ENCODE results near the gene AKR1B15. TPM values are rescaled to one million over a fixed set of nuclear protein-coding genes. Genes with fewer than 3 reads are reported as not detected.

The AKR1B15 gene
- polyA plus RNA-seq, 2 of the 4 experiments (the other 2 are of a cell fraction), result 17.9 to 24.7 TPM

GRCh38 chr7:134601459-134601858 lies 52.5 kb downstream of the AKR1B15 start:
- H3K4me1 ChIP-seq, result peaks cover 44% of the 10 kb centered on the region
- CTCF ChIA-PET, result interaction anchor here (9.9 to 13.8 kb wide), 2 partner anchors 84 to 170 kb away, joined by 124 to 453 read pairs; no protein-coding TSS in a partner anchor
- peak; percentile 91 for FAIRE-seq

GRCh38 chr7:134602881-134603451 lies 54.1 kb downstream of the AKR1B15 start:
- CTCF ChIA-PET, result interaction anchor here (0.8 to 13.8 kb wide), 10 partner anchors 11 to 171 kb away, joined by 3 to 453 read pairs (median 5); partner anchors contain the start of genes AKR1B10 and AKR1B15
- Histone ChIP-seq H3K4me1 (peaks cover 47% of the 10 kb centered on the region), H3K27ac (peak overlapping the region; percentile 56 to 82), H3K4me2 (peak overlapping the region; percentile 37), H3K4me3 (no peak overlapping the region), H3K9me3 (peaks cover 14% of the 10 kb centered on the region; the same call in 2 of the 3 replicates)
- POLR2A ChIA-PET, result interaction anchor here (1.0 kb wide), 1 partner anchor 171 kb away, joined by 3 read pairs; no protein-coding TSS in a partner anchor
- TF ChIP-seq CEBPB (IDR thresholded peaks at IDR 0.05), result no peak
- TF ChIP-seq HEYL (CRISPR knock-in tag; IDR thresholded peaks at IDR 0.05), result no peak
- no peak for TF ChIP-seq HOXA7 (CRISPR knock-in tag; IDR thresholded peaks at IDR 0.05)
- no peak for TF ChIP-seq PBX3 (IDR thresholded peaks at IDR 0.05)
- no peak for TF ChIP-seq CHD2 (IDR thresholded peaks at IDR 0.05; ENCODE audit: low read length, partially characterized antibody)
- no peak for TF ChIP-seq NR3C1 (IDR thresholded peaks at IDR 0.05)
- TF ChIP-seq, protein P1, sequence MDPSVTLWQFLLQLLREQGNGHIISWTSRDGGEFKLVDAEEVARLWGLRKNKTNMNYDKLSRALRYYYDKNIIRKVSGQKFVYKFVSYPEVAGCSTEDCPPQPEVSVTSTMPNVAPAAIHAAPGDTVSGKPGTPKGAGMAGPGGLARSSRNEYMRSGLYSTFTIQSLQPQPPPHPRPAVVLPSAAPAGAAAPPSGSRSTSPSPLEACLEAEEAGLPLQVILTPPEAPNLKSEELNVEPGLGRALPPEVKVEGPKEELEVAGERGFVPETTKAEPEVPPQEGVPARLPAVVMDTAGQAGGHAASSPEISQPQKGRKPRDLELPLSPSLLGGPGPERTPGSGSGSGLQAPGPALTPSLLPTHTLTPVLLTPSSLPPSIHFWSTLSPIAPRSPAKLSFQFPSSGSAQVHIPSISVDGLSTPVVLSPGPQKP (IDR thresholded peaks at IDR 0.05; ENCODE audit: low read depth, low read length), result no peak
- no peak for TF ChIP-seq ZFP36 (IDR thresholded peaks at IDR 0.05; ENCODE audit: borderline replicate concordance, partially characterized antibody)
- no peak for TF ChIP-seq RNF2 (IDR thresholded peaks at IDR 0.05; ENCODE audit: borderline replicate concordance, low read depth)
- no peak for TF ChIP-seq MAFK (IDR thresholded peaks at IDR 0.05; ENCODE audit: partially characterized antibody)
- no peak for TF ChIP-seq EHF (CRISPR knock-in tag; IDR thresholded peaks at IDR 0.05)
- no peak for TF ChIP-seq MAZ (IDR thresholded peaks at IDR 0.05; ENCODE audit: borderline replicate concordance, low read depth, low read length)
- TF ChIP-seq CBX2 (IDR thresholded peaks at IDR 0.05; ENCODE audit: borderline replicate concordance, low read depth), result no peak
- no peak for TF ChIP-seq EHMT2 (IDR thresholded peaks at IDR 0.05; ENCODE audit: low read depth)
- TF ChIP-seq RARB (CRISPR knock-in tag; IDR thresholded peaks at IDR 0.05), result no peak
- no peak for TF ChIP-seq FOSB (CRISPR knock-in tag; IDR thresholded peaks at IDR 0.05)
- no peak for TF ChIP-seq TFCP2L1 (CRISPR knock-in tag; IDR thresholded peaks at IDR 0.05)
- TF ChIP-seq POLR2A (IDR thresholded peaks at IDR 0.05; ENCODE audit: low read length), result no peak
- TF ChIP-seq, protein P2, sequence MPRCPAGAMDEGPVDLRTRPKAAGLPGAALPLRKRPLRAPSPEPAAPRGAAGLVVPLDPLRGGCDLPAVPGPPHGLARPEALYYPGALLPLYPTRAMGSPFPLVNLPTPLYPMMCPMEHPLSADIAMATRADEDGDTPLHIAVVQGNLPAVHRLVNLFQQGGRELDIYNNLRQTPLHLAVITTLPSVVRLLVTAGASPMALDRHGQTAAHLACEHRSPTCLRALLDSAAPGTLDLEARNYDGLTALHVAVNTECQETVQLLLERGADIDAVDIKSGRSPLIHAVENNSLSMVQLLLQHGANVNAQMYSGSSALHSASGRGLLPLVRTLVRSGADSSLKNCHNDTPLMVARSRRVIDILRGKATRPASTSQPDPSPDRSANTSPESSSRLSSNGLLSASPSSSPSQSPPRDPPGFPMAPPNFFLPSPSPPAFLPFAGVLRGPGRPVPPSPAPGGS (IDR thresholded peaks at IDR 0.05), result no peak
- TF ChIP-seq KDM1A (IDR thresholded peaks at IDR 0.05; ENCODE audit: low read depth), result no peak
- DNase-seq (ENCODE audit: low read depth in 1 of 2, low spot score in 1 of 2), result peak in 1 of 2 experiments; percentile 23
- WGBS (ENCODE audit: missing lambda C conversion rate), result 77% methylated on average over 11 of the region's 11 CpGs
- peak; percentile 95 for FAIRE-seq
- ATAC-seq, result peak; percentile 25 to 46; a peak in 3 of 6 replicates

More at GRCh38 chr7:134601459-134601858, 52.5 kb downstream of the AKR1B15 start:
- DNase-seq (ENCODE audit: low read depth in 1 of 2, low spot score in 1 of 2) (no peak), ATAC-seq (no peak)
- no peak overlapping the region for H3K4me3 ChIP-seq
- POLR2A ChIA-PET, result no interaction called here
- peak overlapping the region; percentile 56 to 82 for H3K27ac ChIP-seq
- WGBS (ENCODE audit: missing lambda C conversion rate), result 80% methylated on average over 4 of the region's 4 CpGs
- H3K4me2 ChIP-seq, result peak overlapping the region; percentile 37; the same call in 2 of the 3 replicates
- TF ChIP-seq HEYL (CRISPR knock-in tag; IDR thresholded peaks at IDR 0.05) (no peak), RARB (CRISPR knock-in tag; IDR thresholded peaks at IDR 0.05) (no peak), CBX8 (IDR thresholded peaks at IDR 0.05) (no peak), HOXB5 (CRISPR knock-in tag; IDR thresholded peaks at IDR 0.05) (no peak), BHLHE40 (IDR thresholded peaks at IDR 0.05; ENCODE audit: low read depth, low read length) (no peak), CEBPB (IDR thresholded peaks at IDR 0.05) (no peak), NR3C1 (IDR thresholded peaks at IDR 0.05) (no peak), CTCF (IDR thresholded peaks at IDR 0.05) (no peak), EHF (CRISPR knock-in tag; IDR thresholded peaks at IDR 0.05) (no peak), TFCP2L1 (CRISPR knock-in tag; IDR thresholded peaks at IDR 0.05) (no peak), RAD21 (conservative IDR thresholded peaks at IDR 0.05 in 1 of 2, IDR thresholded peaks at IDR 0.05 in 1 of 2) (no peak), MAFK (IDR thresholded peaks at IDR 0.05; ENCODE audit: partially characterized antibody) (no peak), ZFP36 (IDR thresholded peaks at IDR 0.05; ENCODE audit: borderline replicate concordance, partially characterized antibody) (no peak), ESRRA (IDR thresholded peaks at IDR 0.05; ENCODE audit: borderline replicate concordance, low read length) (no peak)
- TF ChIP-seq, protein P3, sequence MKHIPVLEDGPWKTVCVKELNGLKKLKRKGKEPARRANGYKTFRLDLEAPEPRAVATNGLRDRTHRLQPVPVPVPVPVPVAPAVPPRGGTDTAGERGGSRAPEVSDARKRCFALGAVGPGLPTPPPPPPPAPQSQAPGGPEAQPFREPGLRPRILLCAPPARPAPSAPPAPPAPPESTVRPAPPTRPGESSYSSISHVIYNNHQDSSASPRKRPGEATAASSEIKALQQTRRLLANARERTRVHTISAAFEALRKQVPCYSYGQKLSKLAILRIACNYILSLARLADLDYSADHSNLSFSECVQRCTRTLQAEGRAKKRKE (CRISPR knock-in tag; IDR thresholded peaks at IDR 0.05; ENCODE audit: low read depth), result no peak
- peaks cover 26% of the 10 kb centered on the region; the same call in 2 of the 3 replicates for H3K9me3 ChIP-seq
